GM12892 (cell line): ENCODE measurements around the gene SLC10A6.

Source experiments
- POLR2A ChIP-seq: IDR thresholded peaks from 2 replicates; pipeline ENCODE4 v1.6.1; 2011; ENCODE audit warnings: low read depth, low read length, control low read depth
- POLR2AphosphoS5 ChIP-seq: IDR thresholded peaks from 2 replicates; pipeline ENCODE4 v1.6.1; 2011; ENCODE audit warnings: low read depth, low read length, control low read depth

DNA sequence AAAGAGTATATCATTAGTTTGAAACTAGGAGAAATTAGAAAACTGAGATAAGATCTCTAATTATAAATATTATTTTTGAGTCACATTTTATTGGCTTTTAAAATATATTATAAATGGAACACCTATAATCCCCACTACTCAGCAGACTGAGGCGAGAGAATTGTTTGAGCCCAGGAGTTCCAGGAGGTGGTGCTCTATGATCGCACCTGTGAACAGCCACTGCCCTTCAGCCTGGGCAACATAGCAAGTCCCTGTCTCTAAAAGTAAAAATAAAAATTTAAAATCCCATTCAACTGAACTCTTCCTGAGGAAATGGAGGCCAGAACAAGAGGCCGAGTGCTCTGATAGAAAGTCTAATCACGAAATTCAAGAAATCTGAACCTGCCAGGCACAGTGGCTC, 49.4 kb upstream of the SLC10A6 start:
- TF ChIP-seq POLR2AphosphoS5, result no peak
- TF ChIP-seq POLR2A, result no peak
